NCI-H82 (cell line): ENCODE results near the gene TLE1.

Experiments used
- DNase-seq: peaks from one replicate; lab custom pipeline; 2025; lab: John Stamatoyannopoulos, UW

The TLE1 gene

DNA sequence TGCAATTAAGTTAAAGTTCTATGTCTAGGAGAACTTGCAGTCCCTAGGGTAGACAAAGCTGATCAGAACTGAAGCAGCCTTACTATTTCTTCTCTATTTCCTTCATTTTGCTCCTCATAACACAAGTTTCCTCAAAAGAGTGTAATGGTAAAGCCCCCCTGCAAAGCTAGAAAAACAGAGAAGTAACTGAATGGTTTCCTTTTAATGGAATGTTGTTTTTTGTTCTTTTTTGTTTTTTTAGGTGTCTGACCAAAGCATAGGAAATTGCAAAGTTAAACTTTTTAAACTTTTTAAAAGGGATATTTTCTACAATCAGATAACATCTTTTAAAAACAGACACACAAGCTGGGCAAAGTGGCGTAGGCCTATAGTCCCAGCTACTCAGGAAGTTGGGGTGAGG, 145.7 kb downstream of the TLE1 start:
- no peak for DNase-seq

GRCh38 chr9:81542118-81542889, 147.0 kb downstream of the TLE1 start:
- no peak for DNase-seq

DNA sequence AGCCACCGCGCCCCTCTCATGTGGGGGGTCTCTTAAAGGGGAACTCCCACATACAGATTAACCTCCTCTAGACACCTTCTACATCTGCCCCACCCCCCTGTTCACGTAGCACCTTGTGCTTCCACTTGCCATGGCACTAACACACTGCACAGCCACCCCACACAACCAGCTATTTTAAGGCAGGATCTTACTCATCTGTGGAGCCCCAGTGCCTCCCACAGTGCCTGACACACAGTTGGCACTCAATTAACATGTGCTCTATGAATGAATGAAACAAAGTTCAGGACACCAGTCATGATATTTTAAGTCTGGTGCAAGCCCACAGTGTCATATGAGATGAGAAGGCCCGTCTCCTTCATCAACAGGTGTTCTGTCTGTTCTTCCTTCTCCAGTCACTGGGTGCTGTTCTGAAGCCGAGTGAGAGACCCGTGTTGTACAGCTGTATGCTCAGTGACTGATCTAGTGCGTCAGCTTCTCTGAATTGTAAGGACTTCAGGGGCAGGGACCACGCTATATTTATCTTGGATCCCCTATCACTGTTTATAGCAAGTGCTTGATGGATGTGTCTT, 149.1 kb downstream of the TLE1 start:
- DNase-seq = no peak

DNA sequence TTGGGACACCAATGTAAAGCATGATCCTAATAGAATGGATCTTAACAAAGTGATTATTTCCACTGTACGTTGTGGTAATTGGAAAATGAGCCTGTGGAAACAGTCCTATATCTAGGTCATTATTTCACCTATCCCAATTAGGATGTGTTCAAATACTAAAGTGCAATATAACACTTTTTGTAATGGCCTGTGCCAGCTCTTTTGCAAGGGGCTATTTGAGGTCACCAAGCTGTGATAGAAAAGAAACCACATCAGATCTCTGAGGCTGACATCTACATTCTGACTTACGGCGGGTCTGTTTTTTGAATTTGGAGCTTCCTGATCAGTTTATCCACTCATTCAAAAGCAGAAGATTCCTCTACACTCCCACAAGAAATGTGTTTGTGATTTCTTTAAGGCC, 150.0 kb downstream of the TLE1 start:
- no peak for DNase-seq

GRCh38 chr9:81538890-81539289, 150.5 kb downstream of the TLE1 start:
- DNase-seq = no peak

- no peak for DNase-seq
Observed at GRCh38 chr9:81537964-81538363, 151.4 kb downstream of the TLE1 start.

DNA sequence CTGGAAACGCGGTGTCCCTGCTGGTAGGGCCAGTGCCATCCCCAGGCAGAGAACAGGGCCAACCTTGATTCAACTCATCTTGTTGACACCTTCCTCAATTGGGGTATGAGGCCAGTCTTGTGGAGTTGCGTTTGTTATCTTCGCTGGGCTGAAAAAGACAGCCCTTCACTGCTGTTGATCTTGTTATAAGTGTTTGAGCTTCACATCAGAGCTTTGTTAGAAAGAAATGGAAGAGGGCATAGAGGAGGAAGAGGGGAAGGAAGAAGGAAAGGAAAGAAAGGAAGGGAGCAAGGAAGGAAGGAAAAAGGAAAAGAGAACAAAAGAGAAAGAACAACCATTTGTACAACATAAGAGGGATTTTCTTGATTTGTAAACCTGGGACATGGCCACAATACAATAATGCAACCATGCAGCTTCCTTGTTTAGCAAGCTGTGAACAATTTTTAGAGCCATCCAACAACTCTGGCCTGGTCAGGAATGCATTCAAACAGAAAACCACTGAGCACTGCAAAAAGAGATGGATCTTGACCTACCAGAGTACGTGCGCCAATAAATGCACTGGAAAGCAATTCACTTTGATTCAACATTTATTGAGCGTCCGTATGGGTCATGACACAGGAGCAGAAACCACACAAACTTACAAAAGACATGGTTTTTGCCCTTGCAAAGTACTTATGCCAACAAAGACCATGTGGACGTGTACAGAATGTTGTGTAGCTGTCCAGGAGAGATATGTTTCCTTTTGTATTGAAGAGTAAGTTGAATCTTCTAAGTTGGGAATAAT, 152.9 kb downstream of the TLE1 start:
- DNase-seq = no peak

DNA sequence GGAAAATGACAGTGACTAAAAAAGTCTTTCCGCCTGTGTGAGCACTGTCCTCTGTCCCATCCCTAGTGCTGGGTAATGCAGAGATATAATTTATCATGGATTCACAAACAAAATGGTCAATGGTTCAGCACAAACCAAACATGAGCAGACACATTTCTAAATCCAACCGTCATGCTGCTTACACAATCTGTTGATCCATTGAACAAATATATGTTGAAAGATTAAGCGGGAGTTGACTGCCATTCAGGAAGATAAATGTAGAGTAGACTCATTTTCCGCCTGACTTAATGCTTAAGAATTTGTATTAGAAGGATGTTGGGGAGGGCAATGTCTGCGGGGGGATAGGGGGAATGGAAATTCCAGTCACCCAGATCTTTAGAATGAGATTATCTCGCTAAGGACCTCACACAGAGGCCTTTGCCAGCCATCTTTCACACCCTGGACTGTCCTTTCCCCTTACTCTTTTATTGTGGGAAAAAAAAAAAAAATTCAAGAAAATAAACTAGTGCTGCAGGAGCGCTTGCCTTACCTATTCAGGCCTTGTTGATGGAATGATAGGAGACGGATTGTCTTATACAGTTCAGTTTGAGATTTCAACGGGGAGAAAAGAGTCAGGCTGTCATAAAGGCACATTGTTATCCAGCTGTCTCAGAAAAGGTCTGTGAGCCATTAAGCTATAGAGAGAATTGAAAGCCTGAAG, 153.7 kb downstream of the TLE1 start:
- peak; percentile 81 for DNase-seq

DNA sequence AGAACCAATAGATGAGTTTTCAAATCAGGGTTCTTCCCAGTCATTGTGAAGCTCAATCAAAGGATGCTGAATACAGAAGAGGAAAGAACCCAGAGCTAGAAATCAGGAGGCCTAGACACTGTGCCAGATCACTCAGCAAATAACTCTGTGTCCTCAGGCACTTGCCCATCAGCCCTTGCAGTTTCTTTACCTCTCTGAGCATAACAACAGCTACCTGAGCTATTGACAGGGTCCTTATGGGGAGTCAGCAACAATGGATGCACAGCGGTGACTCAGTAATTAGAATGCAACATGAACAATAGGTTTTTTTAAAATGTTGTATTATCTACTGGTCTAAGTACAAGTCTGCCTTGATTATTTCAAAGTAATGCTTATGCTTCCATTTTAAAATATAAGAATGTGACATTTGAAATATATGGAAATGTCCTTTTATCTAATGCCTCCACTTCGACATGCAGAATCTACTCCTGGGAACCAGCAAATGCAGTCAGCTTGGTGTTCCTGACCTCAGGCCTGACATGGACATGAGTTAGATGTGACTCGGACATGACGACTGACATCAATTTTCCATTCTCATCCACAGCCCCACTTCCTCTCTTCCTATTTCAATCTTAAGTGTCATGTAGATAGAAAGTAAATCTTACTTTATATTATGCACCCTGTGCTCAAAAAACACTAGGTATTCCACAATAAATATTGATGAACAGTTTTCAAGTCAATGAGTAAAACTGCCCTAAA, 155.0 kb downstream of the TLE1 start:
- DNase-seq = no peak
